GM19395 (cell line): Measurements from ENCODE around the gene TTYH3.

ENCODE experiments used
- ATAC-seq: cut with Tn5 transposase; IDR thresholded peaks from one replicate; pipeline ENCODE4 v1.9.1; 2021; ENCODE audit warnings: mild to moderate bottlenecking, moderate library complexity; ENCODE audit not compliant: unreplicated experiment

TTYH3 gene

DNA sequence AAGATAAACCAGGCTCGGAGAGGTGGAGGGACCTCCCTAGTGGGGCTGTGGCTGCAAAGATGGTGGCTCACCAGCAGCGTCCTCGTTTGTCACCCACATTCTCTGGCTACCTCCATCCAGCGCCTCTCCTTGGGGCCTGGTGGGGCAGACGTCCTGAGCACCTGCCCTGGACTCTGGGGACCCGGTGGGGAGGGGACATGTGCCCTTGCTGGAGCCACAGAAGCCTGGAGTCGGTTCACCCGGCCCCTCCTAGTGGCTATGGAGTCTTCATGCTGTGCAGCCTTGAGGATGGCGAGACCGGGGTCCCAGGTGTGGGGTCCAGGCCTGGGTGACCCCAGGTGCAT is 14.5 kb downstream of the TTYH3 start:
- ATAC-seq: no peak

DNA sequence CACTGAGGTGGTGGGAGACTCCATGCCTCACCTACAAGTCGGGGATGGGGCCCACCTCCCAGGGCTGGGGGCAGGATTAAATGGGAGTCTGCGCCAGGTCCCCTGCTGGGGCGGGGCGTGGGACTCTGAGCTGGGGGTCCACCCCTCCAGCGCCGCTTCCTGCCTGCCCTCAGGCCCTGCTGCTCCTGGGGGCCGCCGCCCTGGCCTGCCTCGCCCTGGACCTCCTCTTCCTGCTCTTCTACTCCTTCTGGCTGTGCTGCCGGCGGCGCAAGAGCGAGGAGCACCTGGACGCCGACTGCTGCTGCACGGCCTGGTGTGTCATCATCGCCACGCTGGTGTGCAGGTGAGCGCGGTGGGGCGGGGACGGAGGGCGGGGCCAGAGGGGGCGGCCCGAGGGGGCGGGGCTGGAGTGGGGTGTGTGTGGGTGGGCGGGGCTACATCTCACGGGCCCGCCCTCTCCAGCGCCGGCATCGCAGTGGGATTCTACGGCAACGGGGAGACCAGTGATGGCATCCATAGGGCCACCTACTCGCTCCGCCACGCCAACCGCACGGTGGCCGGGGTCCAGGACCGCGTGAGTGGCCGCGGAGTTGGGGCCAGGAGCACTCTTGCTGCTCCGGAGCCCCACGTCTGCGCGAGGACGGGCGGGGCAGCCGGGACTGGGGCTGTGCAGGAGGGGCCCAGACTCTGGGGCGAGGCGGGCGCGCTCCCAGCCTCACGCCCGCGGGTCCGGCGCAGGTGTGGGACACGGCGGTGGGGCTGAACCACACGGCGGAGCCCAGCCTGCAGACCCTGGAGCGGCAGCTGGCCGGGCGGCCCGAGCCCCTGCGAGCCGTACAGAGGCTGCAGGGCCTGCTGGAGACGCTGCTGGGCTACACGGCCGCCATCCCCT is 15.1 kb downstream of the TTYH3 start:
- ATAC-seq: no peak

DNA sequence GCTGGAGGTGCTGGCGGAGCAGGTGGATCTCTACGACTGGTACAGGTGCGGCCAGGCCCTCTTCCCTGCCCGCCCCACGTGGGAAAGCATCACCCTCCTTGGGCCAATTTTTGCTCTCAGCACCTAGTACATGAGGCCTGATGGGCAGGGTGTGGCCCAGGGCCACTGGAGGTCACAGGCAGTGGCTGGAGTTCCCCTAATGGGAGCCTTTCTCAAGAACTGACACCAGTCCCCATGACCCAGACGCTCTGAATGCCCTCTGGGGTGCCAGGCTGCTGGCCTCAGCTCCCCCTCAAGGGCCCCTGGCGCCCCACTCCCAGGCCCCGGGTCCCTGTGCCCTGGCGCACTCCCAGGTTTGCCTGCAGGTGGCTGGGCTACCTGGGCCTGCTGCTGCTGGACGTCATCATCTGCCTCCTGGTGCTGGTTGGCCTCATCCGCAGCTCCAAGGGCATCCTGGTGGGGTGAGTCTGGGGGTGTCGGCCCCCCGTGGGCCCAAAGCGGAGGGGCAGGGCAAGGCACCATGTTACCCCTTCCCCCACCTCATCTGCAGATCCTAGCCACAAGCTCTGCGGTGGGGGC is 15.9 kb downstream of the TTYH3 start:
- ATAC-seq: no peak

DNA sequence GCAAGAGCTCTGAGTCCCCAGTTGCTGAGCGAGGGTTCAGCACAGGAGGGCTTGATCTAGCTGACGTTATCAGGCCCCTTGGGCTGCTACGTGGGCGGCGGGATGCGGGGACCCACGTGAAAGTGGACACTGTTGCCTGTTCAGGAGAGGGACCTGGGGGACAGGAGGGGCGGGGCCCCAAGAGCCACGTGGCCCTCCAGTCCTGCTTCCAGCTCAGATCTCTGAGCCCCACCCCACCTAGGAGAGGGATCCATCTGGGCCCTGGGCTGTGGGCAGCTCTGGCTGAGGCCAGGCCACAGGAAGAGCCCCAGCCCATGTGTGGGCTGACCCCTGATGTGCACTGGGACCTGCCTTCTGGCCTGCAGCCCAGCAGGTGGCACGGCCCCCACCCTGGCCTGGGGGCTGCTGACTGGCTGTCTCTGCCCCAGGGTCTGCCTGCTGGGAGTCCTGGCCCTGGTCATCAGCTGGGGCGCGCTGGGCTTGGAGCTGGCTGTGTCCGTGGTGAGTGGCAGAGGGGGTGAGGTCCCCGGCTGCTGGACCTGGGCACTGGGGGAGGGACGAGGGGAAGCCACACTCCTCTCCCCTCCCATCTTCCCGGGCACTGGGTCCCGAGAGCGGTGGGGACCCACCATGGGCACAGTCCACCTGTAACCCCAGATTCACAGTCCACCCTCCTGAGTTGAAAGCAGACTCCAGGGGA is 17.5 kb downstream of the TTYH3 start:
- ATAC-seq: no peak

DNA sequence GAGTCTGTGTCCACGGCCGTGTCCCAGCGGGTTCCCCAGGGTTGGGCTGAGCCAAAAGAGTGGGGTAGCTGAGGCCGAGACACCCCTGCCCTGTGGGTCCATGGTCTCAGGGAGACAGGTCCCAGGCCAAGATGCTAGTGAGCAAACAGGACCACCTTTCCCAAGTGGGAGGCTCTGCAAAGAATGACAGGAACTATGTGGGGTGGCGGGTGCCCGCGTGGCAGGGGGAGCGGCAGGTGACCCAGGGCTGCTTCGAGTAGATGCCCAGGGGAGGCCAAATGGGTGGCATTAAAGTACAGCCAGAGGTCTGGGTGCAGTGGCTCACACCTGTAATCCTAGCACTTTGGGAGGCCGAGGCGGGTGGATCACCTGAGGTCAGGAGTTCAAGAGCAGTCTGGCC is 18.2 kb downstream of the TTYH3 start:
- ATAC-seq: no peak

DNA sequence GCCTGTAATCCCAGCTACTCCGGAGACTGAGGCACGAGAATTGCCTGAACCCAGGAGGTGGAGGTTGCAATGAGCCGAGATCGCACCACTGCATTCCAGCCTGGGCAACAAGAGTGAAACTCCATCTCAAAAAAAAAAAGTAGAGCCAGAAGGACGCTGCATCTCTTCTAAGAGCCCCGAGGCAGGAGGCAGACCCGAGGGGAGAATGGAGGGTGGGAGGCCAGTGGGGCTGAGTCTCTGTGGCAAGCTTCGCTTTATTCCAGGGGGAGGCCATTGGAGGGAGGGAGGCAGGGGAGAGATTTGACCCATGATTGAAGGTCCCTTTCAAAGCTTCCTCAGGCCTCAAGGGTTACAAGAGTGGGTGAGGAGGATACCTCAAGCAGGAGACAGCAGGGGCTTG is 18.7 kb downstream of the TTYH3 start:
- ATAC-seq: no peak

DNA sequence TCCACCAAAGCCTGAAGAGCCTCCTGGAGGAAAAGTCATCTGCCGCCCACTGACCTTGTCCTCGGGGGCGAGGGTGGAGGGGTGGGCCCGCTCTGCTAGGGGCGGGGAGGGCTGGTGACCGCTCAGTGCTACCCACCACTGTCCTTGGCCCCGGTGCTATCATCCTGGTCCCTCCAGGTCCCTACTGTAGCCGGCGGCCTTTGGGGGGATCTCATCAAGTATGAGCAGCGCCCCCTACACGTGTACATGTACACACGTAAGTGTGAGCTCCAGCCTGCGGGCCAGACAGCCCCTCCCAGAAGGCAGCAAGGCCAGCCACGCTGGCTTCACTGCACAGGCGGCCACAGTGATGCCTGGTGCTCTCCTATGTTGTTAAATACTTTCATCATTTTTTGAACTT is 19.6 kb downstream of the TTYH3 start:
- no peak for ATAC-seq

DNA sequence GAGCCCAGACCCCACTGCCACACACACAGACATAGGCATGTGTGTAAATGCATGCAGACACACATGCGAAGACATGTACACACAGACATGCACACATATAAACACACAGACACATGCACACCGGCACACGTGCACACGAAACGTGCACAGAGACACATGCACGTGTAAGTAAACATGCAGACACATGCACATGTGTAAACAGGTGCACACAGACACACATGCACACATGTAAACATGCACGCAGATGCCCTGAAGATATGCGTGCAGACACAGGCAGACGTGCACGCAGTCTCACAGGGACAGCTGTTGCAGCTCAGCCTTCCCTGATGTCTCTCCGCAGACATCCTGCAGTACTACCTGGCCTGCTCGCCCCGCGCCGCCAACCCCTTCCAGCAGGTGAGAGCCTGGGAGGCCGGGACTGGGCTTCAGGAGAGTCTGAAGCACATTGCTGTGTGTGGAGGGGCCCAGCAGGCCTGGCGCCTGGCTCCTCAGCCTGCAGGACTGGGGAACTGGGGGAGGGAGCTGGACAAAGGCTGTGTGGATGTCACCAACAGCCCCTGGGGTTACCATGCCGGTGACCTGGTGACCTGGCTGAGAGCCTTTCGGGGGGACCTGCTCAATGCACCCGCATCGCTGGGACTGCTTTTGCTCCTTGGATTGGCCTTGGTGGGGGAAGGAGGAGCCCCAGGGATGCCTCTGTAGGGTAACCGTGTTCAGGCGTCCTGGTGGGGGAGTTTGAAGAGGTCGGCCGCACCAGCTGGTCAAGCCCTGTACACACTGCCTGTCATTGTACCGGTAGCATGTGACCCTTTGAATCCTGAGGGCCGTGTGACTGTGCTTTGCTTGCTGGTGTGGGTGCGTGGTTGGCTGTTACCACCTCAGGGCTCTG is 20.3 kb downstream of the TTYH3 start:
- no peak for ATAC-seq

DNA sequence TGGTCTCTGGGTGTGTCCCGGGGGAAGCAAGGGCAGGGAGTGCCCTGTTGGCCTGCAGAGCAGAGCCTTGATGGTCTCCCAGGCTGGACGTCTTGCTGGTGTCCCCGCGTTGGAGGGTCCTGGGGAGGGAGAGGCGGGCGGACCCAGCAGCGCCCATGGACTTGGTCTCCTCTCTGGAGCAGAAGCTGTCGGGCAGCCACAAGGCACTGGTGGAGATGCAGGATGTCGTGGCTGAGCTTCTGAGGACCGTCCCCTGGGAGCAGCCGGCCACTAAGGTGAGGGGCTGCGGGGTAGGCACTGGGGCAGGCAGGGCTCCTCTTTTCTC is 20.9 kb downstream of the TTYH3 start:
- no peak for ATAC-seq

DNA sequence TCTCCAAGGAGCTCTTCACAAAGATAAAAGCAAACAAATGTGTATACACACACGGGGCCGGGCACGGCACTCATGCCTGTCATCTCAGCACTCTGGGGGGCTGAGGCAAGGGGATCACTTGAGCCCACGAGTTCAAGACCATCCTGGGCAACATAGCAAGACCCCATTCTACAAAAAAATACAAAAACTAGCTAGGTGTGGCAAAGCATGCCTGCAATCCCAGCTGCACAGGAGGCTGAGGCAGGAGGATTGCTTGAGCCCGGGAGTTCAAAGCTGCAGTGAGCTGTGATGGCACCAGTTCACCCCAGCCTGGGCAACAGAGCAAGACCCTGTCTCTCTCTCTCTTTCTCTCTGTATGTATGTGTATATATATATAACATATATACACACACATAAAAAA is 22.3 kb downstream of the TTYH3 start:
- no peak for ATAC-seq

DNA sequence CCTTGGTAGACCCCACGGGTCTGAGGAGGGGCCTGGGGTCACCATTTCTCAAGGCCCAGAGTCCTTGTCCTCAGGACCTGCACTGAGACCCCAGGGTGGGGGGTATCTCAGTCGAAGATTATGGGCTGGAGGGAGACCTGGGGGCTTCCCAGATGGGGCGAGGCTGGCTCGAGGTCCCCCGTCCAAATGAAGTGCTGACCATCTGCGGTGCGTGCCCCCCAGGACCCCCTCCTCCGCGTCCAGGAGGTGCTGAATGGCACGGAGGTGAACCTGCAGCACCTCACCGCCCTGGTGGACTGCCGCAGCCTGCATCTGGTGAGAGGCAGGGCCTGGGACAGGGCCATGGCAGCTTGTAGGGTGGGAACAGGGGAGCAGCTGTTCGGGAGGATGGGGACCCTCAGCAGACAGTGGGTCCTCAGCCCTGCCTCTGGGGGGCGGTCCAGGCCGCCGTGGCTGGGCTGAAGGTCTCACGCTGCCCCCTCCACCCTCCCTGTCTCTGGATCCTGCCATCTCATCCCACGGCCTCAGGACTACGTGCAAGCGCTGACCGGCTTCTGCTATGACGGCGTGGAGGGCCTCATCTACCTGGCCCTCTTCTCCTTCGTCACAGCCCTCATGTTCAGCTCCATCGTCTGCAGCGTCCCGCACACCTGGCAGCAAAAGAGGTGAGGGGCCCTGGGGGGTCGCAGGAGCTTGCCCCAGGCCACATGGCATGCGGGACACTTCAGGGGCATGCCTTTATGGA is 24.3 kb downstream of the TTYH3 start:
- no peak for ATAC-seq

DNA sequence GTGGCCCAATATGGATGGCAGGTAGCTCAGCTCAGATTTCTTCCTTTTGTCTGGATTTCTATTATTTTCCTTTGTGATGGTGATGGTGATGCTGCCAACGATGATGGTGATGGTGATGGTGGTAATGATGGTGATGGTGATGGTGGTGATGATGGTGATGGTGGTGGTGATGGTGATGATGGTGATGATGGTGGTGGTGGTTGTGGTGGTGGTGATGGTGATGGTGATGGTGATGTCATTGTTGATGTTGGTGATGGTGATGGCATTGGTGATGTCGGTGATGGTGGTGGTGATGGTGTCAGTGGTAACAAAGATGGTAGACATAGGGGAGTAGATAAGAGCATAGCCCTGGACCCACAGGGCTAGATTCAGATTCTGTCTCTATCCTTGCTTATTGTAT is 25.4 kb downstream of the TTYH3 start:
- ATAC-seq: no peak

DNA sequence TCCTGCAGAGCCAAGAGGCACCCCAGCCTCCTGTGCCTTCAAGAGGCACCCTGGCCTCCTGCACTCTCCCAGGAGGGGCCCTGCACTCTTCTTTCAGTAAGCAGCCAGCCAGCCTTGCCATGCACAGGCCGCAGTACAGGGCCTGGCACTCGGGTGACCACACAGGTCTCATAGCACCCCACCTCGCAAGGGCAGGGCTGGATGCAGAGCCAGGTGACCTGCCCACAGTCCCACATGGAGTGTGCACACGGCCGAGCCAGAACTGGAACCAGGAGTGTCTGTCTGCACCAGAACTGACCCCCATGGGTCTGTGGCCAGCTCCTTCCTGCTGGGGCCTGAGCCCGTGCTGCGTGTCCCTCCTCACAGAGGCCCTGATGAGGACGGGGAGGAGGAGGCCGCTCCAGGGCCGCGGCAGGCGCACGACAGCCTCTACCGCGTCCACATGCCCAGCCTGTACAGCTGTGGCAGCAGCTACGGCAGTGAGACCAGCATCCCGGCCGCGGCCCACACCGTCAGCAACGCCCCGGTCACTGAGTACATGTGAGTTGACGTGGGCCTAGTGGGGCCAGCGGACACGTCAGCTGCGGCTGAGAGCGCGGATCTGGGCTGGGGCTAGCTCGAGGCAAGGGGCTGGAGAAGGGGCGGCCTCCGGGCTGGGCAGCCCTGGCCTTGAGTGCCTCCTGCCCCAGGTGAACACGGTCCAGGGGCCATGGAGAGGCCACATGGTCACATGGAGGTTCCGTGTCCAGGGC is 26.3 kb downstream of the TTYH3 start:
- no peak for ATAC-seq

DNA sequence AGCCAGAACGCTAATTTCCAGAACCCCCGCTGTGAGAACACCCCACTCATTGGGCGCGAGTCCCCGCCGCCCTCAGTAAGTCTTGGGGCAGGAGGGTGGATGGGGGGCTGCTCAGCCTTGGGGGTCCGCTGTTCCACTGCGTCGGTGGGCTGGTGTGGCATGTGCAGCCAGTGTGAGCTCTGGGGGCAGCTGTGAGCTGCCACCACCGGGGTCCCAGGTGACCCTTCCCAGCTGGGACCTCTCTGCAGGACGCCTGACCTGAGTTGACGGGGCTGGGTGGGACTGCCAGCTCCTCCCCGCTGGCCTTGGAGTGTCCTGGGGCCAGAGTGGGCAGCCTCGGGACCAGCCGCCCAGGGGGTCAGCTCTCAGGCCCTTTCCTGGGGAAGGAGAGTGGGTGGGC is 27.2 kb downstream of the TTYH3 start:
- ATAC-seq: no peak

DNA sequence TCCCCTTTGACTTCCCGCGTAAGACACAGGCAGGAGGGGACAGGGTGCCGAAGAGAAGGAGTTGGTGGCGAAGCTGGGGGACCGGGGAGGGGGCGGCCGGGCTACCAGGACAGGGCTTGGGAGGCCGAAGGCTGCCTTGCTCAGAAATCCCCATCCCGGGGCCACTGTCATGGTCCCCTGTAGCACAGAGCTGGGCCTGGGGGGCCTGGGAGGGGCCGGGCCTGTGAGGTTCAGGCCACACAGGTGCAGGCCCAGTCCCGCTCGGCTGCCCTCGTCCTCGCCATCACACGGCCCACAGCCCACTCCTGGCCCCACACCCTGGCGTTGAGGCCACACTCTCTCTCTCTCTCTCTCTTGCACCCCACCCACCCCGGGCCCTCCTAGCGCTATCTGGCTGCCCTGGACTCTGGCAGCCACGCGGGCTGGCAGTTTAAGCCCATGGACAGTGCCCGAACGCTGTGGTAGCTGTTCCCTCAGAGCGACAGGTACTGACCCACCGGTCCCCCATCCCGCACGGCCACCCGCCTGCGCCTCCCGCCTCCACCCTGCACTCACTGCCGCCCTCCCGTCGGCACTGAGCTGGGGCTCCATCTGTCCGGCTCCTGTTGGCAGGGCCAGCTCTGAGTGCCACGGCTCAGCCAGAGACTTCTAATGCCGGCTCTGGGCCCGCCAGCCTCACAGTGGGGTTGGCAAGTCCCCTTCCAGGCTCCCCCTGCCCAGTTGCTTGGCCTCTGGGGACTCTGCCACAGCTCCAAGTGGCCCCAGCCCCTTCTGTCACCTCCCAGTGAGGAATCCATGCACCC is 28.0 kb downstream of the TTYH3 start:
- ATAC-seq: no peak

DNA sequence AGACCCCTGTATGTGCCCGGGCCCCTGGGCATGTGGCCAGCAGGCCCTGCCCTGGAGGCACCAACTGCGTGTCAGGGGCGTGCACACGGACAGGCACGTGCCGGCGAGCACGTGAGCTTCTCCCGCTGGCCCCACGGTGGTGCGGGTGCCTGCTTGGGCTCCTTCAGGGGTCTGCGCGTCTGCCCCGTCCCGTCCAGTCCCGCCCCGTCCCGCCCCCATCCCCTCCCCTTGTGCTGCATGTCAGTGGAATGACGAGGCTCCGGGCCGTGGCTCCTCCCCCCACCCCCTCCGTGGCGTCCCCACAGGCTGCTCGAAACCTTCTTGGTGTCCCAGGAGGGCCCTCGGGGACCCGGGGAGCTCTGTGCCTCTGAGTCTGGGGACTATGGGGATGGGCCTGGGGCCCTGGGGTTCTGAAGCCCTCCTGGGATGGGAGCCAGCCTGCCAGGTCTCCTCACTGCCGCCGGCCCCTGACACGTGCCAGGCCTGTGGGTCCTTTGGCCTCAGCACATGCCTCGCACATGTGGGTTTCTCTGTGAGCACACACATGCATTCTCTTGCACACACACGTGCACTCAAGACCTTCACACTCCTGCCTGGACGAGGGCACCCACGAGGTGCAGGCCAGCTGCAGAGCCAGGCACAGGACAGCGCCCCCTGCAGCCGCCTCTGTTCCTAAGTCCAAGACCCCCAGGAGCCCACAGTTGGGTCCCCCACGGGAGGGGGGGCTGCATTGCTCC is 28.7 kb downstream of the TTYH3 start:
- ATAC-seq: no peak

DNA sequence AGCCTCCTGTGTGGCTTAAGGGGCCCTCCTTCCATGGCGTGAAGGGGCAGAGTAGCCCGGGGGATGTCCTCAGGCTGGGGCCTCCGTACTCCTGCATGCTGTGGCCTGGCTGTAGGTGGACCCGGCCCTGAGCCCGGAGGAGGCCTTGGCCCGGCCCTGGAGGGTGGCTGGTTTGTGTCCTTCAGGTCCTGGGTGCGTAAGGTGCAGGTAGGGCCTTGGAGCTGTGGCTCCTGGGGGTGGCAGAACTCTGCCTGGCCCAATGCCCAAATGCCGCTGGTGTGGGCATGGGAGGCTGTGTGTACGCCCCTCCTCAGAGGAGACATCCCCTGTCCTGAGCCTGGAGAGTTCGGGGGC is 29.3 kb downstream of the TTYH3 start:
- no peak for ATAC-seq

DNA sequence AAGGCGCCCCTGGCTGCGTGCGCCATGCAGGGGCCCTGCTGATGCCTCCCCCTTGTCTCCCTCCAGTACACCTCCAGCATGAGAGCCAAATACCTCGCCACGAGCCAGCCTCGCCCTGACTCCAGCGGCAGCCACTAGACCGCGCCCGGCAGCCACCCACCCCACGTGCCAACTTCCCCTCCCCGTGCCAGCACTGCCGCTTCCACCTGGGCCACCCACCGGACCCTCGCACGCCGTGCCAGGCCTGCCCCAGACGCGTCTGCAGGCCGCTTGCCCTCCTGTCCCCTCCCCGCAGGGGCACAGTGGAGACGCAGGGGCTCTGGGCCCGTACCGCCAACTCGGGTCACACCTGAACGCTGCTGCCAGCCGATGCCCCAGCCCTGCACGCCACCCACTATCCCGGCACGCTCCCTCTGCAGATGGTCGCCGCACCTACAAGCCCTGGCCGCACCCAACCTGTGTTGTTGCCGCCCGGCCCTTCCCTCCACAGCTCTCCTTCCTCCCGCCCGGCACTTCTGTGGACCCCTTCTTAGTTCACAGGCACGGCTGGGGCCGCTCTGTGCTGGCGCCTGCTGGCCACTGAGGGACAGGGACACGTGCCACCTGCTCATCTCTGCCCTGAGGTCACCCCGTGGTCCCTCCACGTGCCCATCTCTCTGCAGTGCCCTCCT is 30.0 kb downstream of the TTYH3 start:
- ATAC-seq: no peak
